Measurements from ENCODE around the gene NRG2.

DNA sequence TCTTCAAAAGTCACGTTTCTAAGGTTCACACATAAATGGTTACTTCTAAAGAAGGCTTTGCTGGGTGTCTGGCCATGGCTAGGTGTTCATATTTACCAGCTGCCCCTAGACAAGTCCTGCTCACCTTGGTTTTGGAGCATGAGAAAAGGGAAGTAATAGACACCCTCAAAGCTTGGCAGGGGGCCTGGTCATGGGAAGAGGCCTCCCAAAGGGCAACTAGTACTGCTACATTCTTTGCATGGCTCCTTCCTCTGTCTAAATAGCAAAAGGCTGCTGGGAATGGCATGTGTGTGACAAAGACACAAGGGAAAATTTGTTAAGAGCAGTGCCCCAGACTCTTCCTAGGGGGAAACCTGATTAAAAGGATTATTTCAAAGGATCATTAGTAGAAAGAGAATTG, 93.4 kb downstream of the NRG2 start:
- TF ChIP-seq POLR2AphosphoS5 (IDR thresholded peaks at IDR 0.05; ENCODE audit: low read depth, low read length) (no peak), TAF1 (IDR thresholded peaks at IDR 0.05; ENCODE audit: borderline replicate concordance, insufficient read depth, low read length) (no peak), SIN3A (IDR thresholded peaks at IDR 0.05; ENCODE audit: borderline replicate concordance, insufficient read depth, low read length) (no peak), FOXP2 (optimal IDR thresholded peaks at IDR 0.05; ENCODE audit: borderline replicate concordance, extremely low read depth, extremely low read length, insufficient read depth) (no peak)
- TF ChIP-seq, protein P1, sequence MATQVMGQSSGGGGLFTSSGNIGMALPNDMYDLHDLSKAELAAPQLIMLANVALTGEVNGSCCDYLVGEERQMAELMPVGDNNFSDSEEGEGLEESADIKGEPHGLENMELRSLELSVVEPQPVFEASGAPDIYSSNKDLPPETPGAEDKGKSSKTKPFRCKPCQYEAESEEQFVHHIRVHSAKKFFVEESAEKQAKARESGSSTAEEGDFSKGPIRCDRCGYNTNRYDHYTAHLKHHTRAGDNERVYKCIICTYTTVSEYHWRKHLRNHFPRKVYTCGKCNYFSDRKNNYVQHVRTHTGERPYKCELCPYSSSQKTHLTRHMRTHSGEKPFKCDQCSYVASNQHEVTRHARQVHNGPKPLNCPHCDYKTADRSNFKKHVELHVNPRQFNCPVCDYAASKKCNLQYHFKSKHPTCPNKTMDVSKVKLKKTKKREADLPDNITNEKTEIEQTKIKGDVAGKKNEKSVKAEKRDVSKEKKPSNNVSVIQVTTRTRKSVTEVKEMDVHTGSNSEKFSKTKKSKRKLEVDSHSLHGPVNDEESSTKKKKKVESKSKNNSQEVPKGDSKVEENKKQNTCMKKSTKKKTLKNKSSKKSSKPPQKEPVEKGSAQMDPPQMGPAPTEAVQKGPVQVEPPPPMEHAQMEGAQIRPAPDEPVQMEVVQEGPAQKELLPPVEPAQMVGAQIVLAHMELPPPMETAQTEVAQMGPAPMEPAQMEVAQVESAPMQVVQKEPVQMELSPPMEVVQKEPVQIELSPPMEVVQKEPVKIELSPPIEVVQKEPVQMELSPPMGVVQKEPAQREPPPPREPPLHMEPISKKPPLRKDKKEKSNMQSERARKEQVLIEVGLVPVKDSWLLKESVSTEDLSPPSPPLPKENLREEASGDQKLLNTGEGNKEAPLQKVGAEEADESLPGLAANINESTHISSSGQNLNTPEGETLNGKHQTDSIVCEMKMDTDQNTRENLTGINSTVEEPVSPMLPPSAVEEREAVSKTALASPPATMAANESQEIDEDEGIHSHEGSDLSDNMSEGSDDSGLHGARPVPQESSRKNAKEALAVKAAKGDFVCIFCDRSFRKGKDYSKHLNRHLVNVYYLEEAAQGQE (IDR thresholded peaks at IDR 0.05; ENCODE audit: insufficient read depth in 1 of 2, low read depth in 2 of 2, low read length in 2 of 2), result no peak

Measured in PFSK-1 (cell line).